Heart left ventricle (tissue), 16 donors: ENCODE measurements around the gene PAM16. TPM values are rescaled to one million over a fixed set of nuclear protein-coding genes. Genes with fewer than 3 reads are reported as not detected.
A peak's percentile ranks its signal among the peaks of the same experiment; 100 is the strongest.

Experiments used
- ATAC-seq, 4 donors: fragments of 200-7000 bp; cut with Tn5 transposase; one replicate each; pipeline ENCODE4 v1.9.1; 2020 to 2022; ENCODE audit warnings: moderate library complexity in 4 of 4, mild to moderate bottlenecking in 3 of 4, moderate number of reproducible peaks in 1 of 4
- DNase-seq, 5 donors: peaks; one replicate each; pipeline ENCODE4 v3.0.0-alpha.2; 2020
- H3K27ac ChIP-seq, 12 donors: fragments of 200-600 bp; sonication (generic) in 4 of 12; one replicate each; pipeline versions ENCODE4 v1.5.0 to v1.8.0; 2016 to 2022; ENCODE audit warnings: mild to moderate bottlenecking in 2 of 12
- H3K27me3 ChIP-seq, 9 donors: fragments of 200-600 bp; sonication (generic) in 2 of 9; one replicate each; pipeline versions ENCODE4 v1.5.1 to v1.8.0; 2016 to 2022; ENCODE audit warnings: mild to moderate bottlenecking in 3 of 9
- H3K36me3 ChIP-seq, 9 donors: fragments of 200-600 bp; sonication (generic) in 2 of 9; one replicate each; pipeline versions ENCODE4 v1.5.0 to v1.8.0; 2018 to 2022; ENCODE audit warnings: mild to moderate bottlenecking in 2 of 9
- H3K4me1 ChIP-seq, 12 donors: fragments of 200-600 bp; sonication (generic) in 4 of 12; one replicate each; pipeline versions ENCODE4 v1.5.0 to v1.8.0; 2016 to 2022; ENCODE audit warnings: mild to moderate bottlenecking in 3 of 12
- H3K4me3 ChIP-seq, 12 donors: fragments of 200-600 bp; sonication (generic) in 4 of 12; one replicate each; pipeline versions ENCODE4 v1.5.0 to v1.8.0; 2017 to 2022; ENCODE audit warnings: mild to moderate bottlenecking in 9 of 12, moderate library complexity in 4 of 12
- H3K9me3 ChIP-seq, 12 donors: fragments of 200-600 bp; sonication (generic) in 4 of 12; one replicate each; pipeline versions ENCODE4 v1.5.0 to v1.8.0; 2016 to 2022; ENCODE audit warnings: mild to moderate bottlenecking in 1 of 12
- POLR2A ChIP-seq, 2 donors: fragments of 450-650 bp; IDR thresholded peaks; one replicate each; pipeline ENCODE4 v1.6.1; 2017; ENCODE audit warnings: antibody characterized with exemption in 2 of 2, mild to moderate bottlenecking in 2 of 2, moderate library complexity in 2 of 2
- WGBS, 4 donors: extraction: QIAGEN DNeasy Blood & Tissue Kit in 2 of 4; methylation state at CpG; one replicate each; pipeline versions ENCODE4 v1.1.5 to v1.1.7; 2013 to 2018; 5-methylcytosine and 5-hydroxymethylcytosine counted together
- intact Hi-C, 10 donors: fragments of 100-400 bp; cut with DNase I; formaldehyde crosslinking; loops; one replicate each; pipeline versions ENCODE4 v1.11.1 to v1.14.2; 2022
- polyA plus RNA-seq, 2 donors: library from polyadenylated mRNA; stranded (reverse); fragments of 200-250 nt; gene quantifications; one replicate each; pipeline ENCODE4 v1.2.3, GENCODE V29; 2013
- total RNA-seq, 9 donors: library from RNA; depleted of rRNA in 2 of 9; stranded (reverse); fragments of >200 nt in 2 of 9; fragmentation: NEBNext Ultra II Directional in 3 of 9; extraction: Animal tissue kit (Norgen Biotek cat#: 25700) in 3 of 9; gene quantifications; one replicate each; pipeline versions ENCODE4 v1.1.0 to v1.2.4, GENCODE V29; 2016 to 2023
- TF ChIP-seq, protein P1 (sequence below), 12 donors: fragments of 200-600 bp; sonication (generic) in 4 of 12; IDR thresholded peaks; one replicate each; pipeline versions ENCODE4 v1.5.0 to v1.8.0; 2018 to 2022; ENCODE audit warnings: antibody characterized with exemption in 12 of 12, mild to moderate bottlenecking in 5 of 12
- donor health status: ischemic (EF 13 %, LVEDD 7.1; RV severe dilation, severe dysfunction).
- donor health status: healthy with polysubstance abuse.
- donor health status: DM: no; HTN: yes; CAD: no.
- donor health status: DM: no; HTN: no; CAD: no.
- donor health status: ischemic (EF 25% LVEDD 6.9; RV normal size, moderate dysfunction).
- donor health status: ischemic (EF 25% LVEDD 5.7; RV mildly dilated, moderate dysfunction).
- donor health status: healthy.
- donor health status: DM: yes; HTN: yes; CAD: no.
- donor health status: ischemic (EF 35%, LVEDD 5.7; RV mildly dilated, moderate dysfunction).
- donor health status: nonischemic (EF 11% LVEDD 7.7; RV severe dilation, severe dysfunction).
- donor health status: DM: yes; HTN: yes; CAD: no.
- donor health status: PGD.
- donor health status: ischemic (EF 29% LVEDD 5.4; RV normal size, mild dysfunction).
- donor health status: nonischemic (EF 23%, LVEDD 6.1; RV moderate dilation, normal function).

PAM16 gene
- total and polyA plus RNA-seq, 11 donors: 32.7 to 210 (median 65.0) TPM

DNA sequence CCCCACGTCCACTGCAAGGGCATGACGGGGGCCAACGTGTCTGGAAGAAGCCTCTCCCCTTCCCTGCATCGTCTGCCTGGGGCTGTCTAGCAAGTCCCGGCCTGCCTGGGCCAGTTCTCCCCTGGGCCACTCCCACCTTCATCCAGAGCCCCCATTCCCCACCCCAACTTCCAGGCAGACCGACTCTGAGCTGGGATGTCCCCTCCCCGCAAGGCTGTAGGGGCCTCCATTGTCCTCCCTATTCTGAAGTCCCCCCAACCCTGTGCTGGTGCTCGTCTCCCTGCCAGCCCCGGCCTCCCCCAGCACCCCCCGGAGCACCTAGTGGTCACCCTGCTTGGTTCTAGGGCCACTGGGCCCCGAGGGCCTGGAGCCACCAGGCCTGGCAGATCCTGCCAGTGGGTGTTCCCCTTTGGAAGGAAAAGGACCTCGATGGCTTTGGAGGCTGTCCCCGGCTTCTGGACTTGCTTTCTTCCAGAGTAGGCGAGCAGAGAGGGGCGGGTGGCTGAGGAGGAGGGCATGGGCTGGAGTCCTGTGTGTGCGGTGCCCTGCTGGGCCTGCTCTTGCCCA is 30.5 kb downstream of the PAM16 start:
- H3K27ac ChIP-seq: peak overlapping the region in 11 of 12 donors; percentile 12 to 99 (median 88)
- DNase-seq: no peak
- TF ChIP-seq, protein P1, sequence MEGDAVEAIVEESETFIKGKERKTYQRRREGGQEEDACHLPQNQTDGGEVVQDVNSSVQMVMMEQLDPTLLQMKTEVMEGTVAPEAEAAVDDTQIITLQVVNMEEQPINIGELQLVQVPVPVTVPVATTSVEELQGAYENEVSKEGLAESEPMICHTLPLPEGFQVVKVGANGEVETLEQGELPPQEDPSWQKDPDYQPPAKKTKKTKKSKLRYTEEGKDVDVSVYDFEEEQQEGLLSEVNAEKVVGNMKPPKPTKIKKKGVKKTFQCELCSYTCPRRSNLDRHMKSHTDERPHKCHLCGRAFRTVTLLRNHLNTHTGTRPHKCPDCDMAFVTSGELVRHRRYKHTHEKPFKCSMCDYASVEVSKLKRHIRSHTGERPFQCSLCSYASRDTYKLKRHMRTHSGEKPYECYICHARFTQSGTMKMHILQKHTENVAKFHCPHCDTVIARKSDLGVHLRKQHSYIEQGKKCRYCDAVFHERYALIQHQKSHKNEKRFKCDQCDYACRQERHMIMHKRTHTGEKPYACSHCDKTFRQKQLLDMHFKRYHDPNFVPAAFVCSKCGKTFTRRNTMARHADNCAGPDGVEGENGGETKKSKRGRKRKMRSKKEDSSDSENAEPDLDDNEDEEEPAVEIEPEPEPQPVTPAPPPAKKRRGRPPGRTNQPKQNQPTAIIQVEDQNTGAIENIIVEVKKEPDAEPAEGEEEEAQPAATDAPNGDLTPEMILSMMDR (IDR thresholded peaks at IDR 0.05): no peak
- no peak for TF ChIP-seq POLR2A (IDR thresholded peaks at IDR 0.05)
- peaks cover 0 to 10% (median 0%) of the 10 kb centered on the region in 9 donors for H3K27me3 ChIP-seq
- H3K36me3 ChIP-seq: no peaks in the 10 kb centered on the region
- no peaks in the 10 kb centered on the region for H3K9me3 ChIP-seq
- H3K4me1 ChIP-seq: peaks cover 16 to 94% (median 77%) of the 10 kb centered on the region in 12 donors
- WGBS, 4 donors: 42 to 60% (median 51%) methylated on average over 7 to 16 of the region's 16 CpGs
- intact Hi-C loops: no loop called here
- ATAC-seq: no peak
- peak overlapping the region in 3 of 12 donors; percentile 14 to 26 (median 18) for H3K4me3 ChIP-seq

DNA sequence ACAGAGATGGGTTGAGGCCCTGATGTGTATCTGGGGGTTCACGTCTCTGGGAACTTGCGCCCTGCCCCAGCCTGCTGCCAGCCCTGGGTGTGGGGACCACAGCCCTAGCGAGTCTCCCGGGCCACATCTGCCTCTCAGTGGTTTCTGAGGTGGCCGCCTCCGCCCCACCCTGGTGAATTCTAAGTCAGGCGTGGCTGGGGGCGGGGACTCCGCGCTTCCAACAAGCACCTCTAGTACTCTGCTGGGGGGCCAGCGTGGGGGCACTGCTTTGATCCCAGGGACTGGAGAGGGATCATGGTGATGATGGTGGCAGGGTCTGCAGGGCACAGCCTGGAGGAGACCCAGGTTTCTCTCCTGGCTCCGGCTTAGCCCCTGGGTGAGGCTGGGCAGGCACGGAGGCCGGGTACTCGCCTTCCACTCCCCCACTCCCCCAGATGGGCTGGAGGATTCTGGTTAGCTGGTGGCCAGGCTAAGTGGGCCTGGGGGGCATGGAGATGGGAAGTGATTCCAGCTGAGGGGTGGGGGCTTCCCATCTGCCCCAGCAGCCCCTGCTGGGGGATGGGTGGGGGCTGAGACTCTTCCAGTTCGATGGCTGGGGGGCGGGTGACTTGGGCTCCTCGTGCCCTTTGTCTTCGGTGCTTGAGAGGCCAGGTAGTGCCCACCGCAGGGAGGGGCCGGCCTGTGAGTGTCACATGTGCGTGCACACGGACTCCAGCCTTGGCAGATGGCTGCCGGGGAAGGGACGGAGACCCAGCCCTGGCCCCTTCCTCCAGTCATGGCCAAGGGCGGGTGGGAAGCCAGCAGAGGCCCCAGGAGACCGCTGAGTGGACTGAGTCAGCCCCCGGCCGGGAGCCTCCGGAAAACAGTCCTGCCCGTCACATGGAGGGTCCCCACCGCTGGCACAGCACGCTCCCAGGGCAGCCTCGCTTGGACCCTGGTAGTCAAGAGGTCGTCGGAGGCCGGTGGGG is 31.4 kb downstream of the PAM16 start:
- DNase-seq: peak in 3 of 5 donors; percentile 74 to 82 (median 80)
- peaks cover 0 to 17% (median 0%) of the 10 kb centered on the region in 9 donors for H3K27me3 ChIP-seq
- 28 to 48% (median 42%) methylated on average over 9 to 37 of the region's 37 CpGs for WGBS, 4 donors
- intact Hi-C loops: no loop called here
- H3K36me3 ChIP-seq: no peaks in the 10 kb centered on the region
- peaks cover 16 to 91% (median 73%) of the 10 kb centered on the region in 12 donors for H3K4me1 ChIP-seq
- ATAC-seq: peak in 2 of 4 donors; percentile 2 to 10
- H3K27ac ChIP-seq: peak overlapping the region in 11 of 12 donors; percentile 12 to 99 (median 88)
- H3K4me3 ChIP-seq: peak overlapping the region in 7 of 12 donors; percentile 10 to 26 (median 18)
- H3K9me3 ChIP-seq: no peaks in the 10 kb centered on the region
- no peak for TF ChIP-seq POLR2A (IDR thresholded peaks at IDR 0.05)
- TF ChIP-seq, protein P1 (IDR thresholded peaks at IDR 0.05): no peak

DNA sequence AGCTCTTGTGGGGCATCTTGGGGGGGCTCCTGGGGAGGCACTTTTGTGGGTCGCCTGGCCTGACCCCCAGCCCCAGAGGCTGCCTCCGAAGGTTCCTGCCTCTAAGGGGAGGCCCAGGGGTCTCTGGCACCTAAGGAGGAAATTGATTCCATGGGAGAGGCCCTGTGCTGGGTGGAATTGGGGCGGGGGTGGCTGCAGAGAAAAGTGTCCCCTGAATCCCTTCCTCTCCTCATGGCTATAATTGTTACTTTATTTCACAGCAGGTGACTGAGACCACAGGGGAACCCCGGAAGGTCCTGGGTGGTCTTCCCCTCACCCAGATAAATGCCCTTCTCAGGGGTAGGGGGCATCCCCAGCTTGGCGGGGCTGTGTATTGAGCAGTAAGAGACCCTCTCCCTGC is 32.2 kb downstream of the PAM16 start:
- TF ChIP-seq, protein P1 (IDR thresholded peaks at IDR 0.05): no peak
- no peak for TF ChIP-seq POLR2A (IDR thresholded peaks at IDR 0.05)
- Histone ChIP-seq H3K9me3 (no peaks in the 10 kb centered on the region), H3K36me3 (no peaks in the 10 kb centered on the region), H3K27me3 (peaks cover 0 to 25% (median 0%) of the 10 kb centered on the region in 9 donors), H3K4me3 (peak overlapping the region in 3 of 12 donors; percentile 23 to 81 (median 68)), H3K4me1 (peaks cover 16 to 89% (median 71%) of the 10 kb centered on the region in 12 donors), H3K27ac (peak overlapping the region in 10 of 12 donors; percentile 83 to 99 (median 92))
- intact Hi-C loops: no loop called here
- WGBS, 4 donors: 75 to 90% (median 82%) methylated on average over 3 to 5 of the region's 5 CpGs
- DNase-seq (no peak), ATAC-seq (no peak)

DNA sequence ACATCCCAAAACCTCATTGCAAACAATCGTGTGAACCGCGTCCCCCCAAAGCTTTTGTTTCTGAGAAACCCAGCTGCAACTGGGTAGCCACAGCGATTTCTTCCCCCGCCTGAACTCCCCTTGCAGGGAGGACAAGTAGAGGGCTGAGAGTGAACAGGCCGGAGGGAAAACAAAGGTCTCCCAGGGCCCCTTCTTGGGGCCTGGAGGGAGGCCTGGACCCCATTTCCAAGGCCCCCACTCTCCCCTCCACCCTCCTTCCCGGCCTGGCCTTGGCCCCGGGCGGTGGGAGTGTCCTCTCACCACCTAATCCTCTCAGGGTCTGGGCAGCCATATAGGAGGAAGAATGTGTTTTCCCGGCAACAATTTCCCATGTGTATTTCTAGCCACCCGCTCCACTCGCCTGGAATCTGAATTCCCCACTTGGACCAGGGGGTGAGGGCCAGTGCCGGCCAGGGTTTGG is 32.6 kb downstream of the PAM16 start:
- Histone ChIP-seq H3K36me3 (no peaks in the 10 kb centered on the region), H3K27ac (peak overlapping the region in 11 of 12 donors; percentile 78 to 99 (median 91)), H3K27me3 (peaks cover 0 to 27% (median 0%) of the 10 kb centered on the region in 9 donors), H3K4me3 (peak overlapping the region in 5 of 12 donors; percentile 5 to 81 (median 68)), H3K4me1 (peaks cover 12 to 89% (median 70%) of the 10 kb centered on the region in 12 donors), H3K9me3 (no peaks in the 10 kb centered on the region)
- WGBS, 4 donors: 45 to 48% (median 47%) methylated on average over 10 to 13 of the region's 13 CpGs
- DNase-seq (no peak), ATAC-seq (no peak)
- intact Hi-C loops: no loop called here
- TF ChIP-seq, protein P1 (IDR thresholded peaks at IDR 0.05): no peak
- TF ChIP-seq POLR2A (IDR thresholded peaks at IDR 0.05): no peak
